GM21390 (cell line): ENCODE measurements around the gene CAMK4.
"Not testable (repeated sequence)": the region's sequence is repeated elsewhere in the genome, so short reads cannot be mapped to it uniquely, and the experiment has no call there.

Experiments used
- ATAC-seq: cut with Tn5 transposase; IDR thresholded peaks from one replicate; pipeline ENCODE4 v1.9.1; 2021; ENCODE audit not compliant: unreplicated experiment

CAMK4 gene

DNA sequence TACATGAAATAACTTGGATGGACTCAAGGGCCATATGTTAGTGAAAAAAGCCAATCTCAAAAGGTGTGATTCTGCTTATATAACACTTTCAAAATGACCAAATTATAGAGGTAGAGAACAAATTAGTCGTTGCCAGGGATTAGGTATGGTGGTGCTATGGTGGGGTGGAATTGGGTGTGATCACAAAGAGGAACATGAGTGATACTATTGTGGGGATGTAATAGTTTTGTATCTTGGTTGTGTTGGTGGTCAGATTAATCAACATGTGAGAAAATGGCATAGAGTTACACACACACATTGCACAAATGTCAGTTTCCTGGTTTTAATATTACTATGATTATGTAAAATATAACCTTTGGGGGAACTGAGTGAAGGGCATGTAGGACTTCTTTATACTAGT lies 31.9 kb downstream of the CAMK4 start:
- no peak for ATAC-seq

DNA sequence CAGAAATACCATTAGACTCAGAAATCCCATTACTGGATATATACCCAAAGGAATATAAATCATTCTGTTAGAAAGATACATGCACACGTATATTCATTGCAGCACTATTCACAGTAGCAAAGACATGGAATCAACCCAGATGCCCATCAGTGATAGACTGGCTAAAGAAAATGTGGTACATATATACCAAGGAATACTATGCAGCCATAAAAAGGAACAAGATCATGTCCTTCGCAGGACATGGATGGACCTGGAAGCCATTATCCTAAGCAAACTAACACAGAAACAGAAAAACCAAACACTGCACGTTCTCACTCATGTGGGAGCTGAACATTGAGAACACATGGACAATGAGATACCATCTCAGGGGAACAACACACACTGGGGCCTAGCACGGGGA lies 33.4 kb downstream of the CAMK4 start:
- not testable (repeated sequence) for ATAC-seq

GRCh38 chr5:111259636-111260035 lies 35.5 kb downstream of the CAMK4 start:
- ATAC-seq, result no peak

DNA sequence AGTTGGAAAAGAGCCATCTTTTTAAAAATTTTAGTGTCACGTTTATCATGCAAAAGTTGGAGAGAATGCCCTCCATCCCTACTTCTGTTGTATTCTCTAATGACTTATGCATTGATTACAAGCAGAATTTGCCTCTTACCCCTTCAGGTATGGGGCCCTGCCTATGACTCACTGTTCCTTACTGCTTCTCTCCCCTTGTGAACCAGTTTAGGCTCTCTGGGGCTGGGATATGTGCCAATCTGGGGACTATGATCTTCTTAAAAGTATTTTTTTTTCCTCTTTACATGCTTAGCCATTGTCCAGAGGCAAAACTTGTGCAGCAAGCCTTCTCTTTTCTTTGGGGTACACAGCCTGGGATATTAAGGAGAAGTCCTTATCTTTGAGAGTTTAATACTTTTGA lies 37.4 kb downstream of the CAMK4 start:
- no peak for ATAC-seq

GRCh38 chr5:111262153-111262552 lies 38.0 kb downstream of the CAMK4 start:
- no peak for ATAC-seq

- no peak for ATAC-seq
Observed at GRCh38 chr5:111262815-111263214, 38.6 kb downstream of the CAMK4 start.

- no peak for ATAC-seq
Observed at GRCh38 chr5:111266491-111266890, 42.3 kb downstream of the CAMK4 start.

GRCh38 chr5:111268300-111268699 lies 44.1 kb downstream of the CAMK4 start:
- ATAC-seq, result no peak

GRCh38 chr5:111271885-111272284 lies 47.7 kb downstream of the CAMK4 start:
- no peak for ATAC-seq

DNA sequence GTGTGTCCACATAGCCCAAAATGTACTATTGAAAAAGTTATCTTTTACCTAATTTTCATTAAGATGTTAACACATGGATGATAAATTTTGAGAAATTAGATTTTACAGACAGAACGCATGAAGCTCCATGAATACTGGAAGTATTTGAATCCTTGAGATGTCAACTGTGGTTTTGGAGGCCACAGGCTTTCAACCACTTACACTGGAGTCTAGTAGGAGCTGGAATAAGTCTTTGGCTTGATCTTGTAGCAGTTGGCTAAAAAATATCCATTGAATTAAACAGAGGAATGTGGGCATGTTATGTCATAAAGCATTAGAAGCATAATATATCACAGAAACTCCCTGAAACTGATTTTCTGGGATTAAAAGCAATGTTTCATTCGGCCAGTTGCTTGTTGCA lies 52.9 kb downstream of the CAMK4 start:
- no peak for ATAC-seq

DNA sequence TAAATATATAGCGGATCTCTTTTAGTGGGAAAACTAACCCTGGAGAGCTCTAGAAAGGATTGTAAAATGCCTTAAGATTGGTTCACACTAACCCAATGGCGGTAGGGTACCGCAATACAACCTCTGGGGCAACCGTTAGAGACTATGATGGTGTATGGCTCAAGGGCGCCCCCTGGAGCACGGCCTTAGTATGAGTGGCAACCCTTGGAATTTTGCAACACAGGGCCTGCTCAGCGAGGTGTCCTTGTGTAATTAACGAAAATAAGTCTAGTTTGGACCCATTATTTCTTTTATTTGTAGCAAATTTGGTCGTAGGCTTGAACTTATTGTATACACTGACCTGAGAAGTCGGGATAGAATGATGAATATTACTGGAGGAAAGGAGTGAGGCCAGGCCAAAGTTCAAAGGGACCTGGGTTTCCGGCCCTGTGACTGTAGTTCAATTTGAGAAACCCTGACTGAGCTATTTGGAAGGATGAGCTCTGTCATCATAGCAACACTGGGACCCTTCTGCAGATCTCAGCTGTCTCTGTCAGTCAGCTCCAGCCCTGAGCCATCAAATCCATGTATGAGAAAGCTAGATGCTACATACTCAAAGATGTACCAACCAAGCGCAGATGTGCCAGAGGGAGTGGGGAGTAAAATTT lies 54.8 kb downstream of the CAMK4 start:
- ATAC-seq, result peak; percentile 79

- peak; percentile 53 for ATAC-seq
Observed at GRCh38 chr5:111280282-111280951, 56.2 kb downstream of the CAMK4 start.

GRCh38 chr5:111282798-111283197 lies 58.6 kb downstream of the CAMK4 start:
- no peak for ATAC-seq

DNA sequence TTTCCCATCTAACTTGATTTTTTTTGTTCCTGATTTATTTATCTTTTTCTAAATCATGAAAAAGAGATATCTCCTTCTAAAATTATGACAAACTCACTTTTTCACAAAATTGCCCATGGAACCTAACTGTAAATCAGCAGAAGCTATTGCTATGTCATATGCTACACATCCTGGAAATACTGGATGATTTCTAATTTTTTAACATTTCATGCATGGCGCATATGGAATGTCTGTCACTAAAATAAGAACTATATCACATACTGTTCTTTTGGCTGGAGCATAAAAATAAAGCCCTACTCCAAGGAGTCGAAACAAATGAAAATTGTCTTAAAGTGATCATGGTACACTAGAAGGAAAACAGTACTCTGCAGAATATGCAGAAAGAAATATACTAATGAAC lies 60.6 kb downstream of the CAMK4 start:
- ATAC-seq, result no peak

- ATAC-seq, result no peak
Observed at GRCh38 chr5:111294551-111294950, 70.4 kb downstream of the CAMK4 start.

GRCh38 chr5:111295649-111296048 lies 71.5 kb downstream of the CAMK4 start:
- ATAC-seq, result no peak

DNA sequence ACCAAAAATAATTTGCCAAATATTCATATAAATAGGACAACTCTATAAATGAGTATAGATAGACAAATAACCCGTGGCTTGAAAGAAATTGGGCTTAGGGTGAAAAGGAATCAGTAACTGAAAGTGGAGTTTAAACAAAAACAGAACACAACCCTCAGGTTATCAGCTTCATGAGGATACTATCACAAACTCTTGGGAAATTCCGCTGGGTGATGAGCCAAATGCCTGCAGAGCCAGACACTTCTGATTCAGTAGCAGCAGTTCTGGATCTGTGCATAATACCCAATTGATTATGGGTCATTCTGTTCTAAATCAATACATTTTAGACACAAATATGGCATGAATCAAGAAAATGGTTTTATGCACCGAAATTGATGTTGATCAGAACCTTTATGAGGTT lies 72.4 kb downstream of the CAMK4 start:
- no peak for ATAC-seq

DNA sequence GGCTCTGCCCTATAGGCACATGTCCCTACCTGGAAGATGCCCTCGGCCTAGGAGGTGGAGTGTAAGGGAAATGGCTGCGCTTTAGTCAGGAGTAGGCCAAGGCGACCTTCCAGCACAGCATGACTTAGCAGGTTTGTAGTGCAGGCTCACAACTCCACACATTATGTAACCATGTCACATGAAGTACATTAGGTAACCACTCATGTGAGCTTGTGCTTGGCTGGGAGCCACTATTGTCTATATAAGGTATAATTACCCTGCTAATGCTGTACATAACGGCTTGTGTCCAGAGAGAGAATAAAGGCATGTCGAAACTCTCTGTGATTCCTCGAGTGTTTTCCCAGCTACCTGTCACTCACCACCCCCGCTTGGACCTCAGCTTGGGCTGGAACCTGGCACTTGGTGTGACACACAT lies 74.9 kb downstream of the CAMK4 start:
- ATAC-seq, result no peak

- peak; percentile 61 for ATAC-seq
Observed at GRCh38 chr5:111299831-111300432, 75.7 kb downstream of the CAMK4 start.

GRCh38 chr5:111301264-111301663 lies 77.1 kb downstream of the CAMK4 start:
- no peak for ATAC-seq

- ATAC-seq, result not testable (repeated sequence)
Observed at GRCh38 chr5:111302043-111302442, 77.9 kb downstream of the CAMK4 start.

GRCh38 chr5:111308951-111309350 lies 84.8 kb downstream of the CAMK4 start:
- ATAC-seq, result no peak
